ENCODE data around the gene ANGEL2.
"Not testable (repeated sequence)": the region's sequence is repeated elsewhere in the genome, so short reads cannot be mapped to it uniquely, and the experiment has no call there.

DNA sequence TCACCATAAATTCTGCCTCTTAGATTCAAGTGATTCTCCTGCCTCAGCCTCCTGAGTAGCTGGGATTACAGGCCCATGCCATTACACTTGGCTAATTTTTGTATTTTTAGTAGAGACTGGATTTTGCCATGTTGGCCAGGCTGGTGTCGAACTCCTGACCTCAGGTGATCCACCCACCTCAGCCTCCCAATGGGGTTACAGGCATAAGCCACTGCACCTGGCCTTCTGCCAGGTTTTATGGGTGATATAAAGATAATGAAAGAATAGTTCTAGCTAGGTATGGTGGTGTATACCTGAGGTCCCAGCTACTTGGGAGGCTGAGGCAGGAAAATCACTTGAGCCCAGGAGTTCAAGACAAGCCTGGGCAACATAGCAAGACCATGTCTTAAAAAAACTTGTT is 50.7 kb downstream of the ANGEL2 start:
- TF ChIP-seq POLR2AphosphoS5 (IDR thresholded peaks at IDR 0.05; ENCODE audit: low read depth, low read length), result not testable (repeated sequence)
- TF ChIP-seq, protein P1, sequence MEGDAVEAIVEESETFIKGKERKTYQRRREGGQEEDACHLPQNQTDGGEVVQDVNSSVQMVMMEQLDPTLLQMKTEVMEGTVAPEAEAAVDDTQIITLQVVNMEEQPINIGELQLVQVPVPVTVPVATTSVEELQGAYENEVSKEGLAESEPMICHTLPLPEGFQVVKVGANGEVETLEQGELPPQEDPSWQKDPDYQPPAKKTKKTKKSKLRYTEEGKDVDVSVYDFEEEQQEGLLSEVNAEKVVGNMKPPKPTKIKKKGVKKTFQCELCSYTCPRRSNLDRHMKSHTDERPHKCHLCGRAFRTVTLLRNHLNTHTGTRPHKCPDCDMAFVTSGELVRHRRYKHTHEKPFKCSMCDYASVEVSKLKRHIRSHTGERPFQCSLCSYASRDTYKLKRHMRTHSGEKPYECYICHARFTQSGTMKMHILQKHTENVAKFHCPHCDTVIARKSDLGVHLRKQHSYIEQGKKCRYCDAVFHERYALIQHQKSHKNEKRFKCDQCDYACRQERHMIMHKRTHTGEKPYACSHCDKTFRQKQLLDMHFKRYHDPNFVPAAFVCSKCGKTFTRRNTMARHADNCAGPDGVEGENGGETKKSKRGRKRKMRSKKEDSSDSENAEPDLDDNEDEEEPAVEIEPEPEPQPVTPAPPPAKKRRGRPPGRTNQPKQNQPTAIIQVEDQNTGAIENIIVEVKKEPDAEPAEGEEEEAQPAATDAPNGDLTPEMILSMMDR (IDR thresholded peaks at IDR 0.05), result not testable (repeated sequence)
- TF ChIP-seq, protein P2, sequence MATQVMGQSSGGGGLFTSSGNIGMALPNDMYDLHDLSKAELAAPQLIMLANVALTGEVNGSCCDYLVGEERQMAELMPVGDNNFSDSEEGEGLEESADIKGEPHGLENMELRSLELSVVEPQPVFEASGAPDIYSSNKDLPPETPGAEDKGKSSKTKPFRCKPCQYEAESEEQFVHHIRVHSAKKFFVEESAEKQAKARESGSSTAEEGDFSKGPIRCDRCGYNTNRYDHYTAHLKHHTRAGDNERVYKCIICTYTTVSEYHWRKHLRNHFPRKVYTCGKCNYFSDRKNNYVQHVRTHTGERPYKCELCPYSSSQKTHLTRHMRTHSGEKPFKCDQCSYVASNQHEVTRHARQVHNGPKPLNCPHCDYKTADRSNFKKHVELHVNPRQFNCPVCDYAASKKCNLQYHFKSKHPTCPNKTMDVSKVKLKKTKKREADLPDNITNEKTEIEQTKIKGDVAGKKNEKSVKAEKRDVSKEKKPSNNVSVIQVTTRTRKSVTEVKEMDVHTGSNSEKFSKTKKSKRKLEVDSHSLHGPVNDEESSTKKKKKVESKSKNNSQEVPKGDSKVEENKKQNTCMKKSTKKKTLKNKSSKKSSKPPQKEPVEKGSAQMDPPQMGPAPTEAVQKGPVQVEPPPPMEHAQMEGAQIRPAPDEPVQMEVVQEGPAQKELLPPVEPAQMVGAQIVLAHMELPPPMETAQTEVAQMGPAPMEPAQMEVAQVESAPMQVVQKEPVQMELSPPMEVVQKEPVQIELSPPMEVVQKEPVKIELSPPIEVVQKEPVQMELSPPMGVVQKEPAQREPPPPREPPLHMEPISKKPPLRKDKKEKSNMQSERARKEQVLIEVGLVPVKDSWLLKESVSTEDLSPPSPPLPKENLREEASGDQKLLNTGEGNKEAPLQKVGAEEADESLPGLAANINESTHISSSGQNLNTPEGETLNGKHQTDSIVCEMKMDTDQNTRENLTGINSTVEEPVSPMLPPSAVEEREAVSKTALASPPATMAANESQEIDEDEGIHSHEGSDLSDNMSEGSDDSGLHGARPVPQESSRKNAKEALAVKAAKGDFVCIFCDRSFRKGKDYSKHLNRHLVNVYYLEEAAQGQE (IDR thresholded peaks at IDR 0.05; ENCODE audit: insufficient read depth in 1 of 2, low read depth in 2 of 2, low read length in 1 of 2), result not testable (repeated sequence)

Data from Panc1 (cell line).